HG02840 (cell line): ENCODE data around the gene EFNA2.
"Not testable (repeated sequence)": the region's sequence is repeated elsewhere in the genome, so short reads cannot be mapped to it uniquely, and the experiment has no call there.

ENCODE experiments used
- ATAC-seq: cut with Tn5 transposase; IDR thresholded peaks from one replicate; pipeline ENCODE4 v1.9.1; 2021; ENCODE audit warnings: mild to moderate bottlenecking, moderate library complexity, moderate number of reproducible peaks; ENCODE audit not compliant: unreplicated experiment, low FRiP score

The EFNA2 gene

GRCh38 chr19:1293782-1294604, 8.3 kb downstream of the EFNA2 start:
- ATAC-seq, result no peak

DNA sequence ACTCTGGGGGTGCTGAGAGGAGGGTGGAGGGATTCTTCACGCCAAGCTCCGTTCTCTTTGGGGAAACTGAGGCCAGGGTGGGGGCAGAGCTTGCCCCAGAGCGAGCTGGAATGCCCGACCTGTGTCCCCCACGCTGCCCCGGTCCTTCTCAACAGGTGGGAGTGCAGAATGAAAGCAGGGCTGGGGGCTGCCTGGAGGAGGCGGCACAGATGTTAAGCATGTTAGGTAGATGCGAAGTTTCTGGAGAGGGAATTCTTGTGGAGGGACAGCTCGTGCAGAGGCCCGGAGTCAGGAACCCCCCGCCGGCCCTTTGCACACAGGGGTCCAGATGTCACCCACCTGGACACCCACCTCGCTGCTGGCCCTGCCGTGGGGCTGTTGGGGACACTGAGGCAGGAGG, 9.0 kb downstream of the EFNA2 start:
- ATAC-seq, result no peak

DNA sequence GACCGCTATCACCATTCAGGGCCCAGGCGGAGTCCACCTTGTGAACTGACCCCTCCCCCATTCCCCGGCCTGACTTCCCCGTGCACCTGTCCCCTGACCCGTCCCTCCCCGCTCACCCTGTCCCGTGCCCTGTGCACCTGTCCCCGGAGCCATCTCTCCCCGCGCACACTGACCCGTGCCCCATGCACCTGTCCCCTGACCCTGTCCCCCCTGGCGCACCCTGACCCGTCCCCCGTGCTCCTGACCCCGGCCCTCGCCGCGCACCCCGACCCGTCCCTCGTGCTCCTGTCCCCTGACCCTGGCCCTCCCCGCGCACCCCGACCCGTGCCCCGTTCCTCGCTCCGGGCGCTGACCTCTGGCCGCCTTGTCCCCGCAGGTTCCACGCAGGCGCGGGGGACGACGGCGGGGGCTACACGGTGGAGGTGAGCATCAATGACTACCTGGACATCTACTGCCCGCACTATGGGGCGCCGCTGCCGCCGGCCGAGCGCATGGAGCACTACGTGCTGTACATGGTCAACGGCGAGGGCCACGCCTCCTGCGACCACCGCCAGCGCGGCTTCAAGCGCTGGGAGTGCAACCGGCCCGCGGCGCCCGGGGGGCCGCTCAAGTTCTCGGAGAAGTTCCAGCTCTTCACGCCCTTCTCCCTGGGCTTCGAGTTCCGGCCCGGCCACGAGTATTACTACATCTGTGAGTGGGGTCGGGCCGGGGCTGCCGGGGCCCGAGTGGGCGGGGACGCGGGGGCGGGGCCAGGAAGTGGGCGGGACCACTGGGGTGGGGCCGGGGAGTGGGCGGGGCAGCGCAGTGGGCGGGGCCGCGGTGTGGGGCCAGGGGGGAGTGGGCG, 9.7 kb downstream of the EFNA2 start:
- ATAC-seq, result no peak

GRCh38 chr19:1296078-1296477, 10.4 kb downstream of the EFNA2 start:
- ATAC-seq, result no peak

GRCh38 chr19:1296575-1297271, 11.1 kb downstream of the EFNA2 start:
- ATAC-seq, result no peak

DNA sequence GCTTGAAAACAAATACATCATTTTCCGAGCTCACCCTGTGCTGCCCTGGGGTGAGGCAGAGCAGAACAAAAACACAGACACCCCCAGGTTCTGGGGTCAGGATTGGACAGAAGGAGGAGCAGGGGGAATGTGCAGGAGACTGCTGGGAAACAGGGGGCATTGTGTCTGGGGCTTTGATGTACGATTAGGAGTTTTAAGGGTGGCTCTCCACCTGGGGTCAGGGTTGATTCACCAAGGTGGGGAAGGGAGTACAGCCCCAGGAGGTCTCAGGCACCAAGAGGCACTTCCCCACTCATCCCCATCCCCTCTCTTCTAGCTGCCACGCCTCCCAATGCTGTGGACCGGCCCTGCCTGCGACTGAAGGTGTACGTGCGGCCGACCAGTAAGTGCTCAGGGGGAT, 12.6 kb downstream of the EFNA2 start:
- no peak for ATAC-seq

- ATAC-seq, result no peak
Observed at GRCh38 chr19:1299801-1300200, 14.1 kb downstream of the EFNA2 start.

GRCh38 chr19:1300744-1301490, 15.2 kb downstream of the EFNA2 start:
- no peak for ATAC-seq

- no peak for ATAC-seq
Observed at GRCh38 chr19:1302533-1303239, 17.0 kb downstream of the EFNA2 start.

DNA sequence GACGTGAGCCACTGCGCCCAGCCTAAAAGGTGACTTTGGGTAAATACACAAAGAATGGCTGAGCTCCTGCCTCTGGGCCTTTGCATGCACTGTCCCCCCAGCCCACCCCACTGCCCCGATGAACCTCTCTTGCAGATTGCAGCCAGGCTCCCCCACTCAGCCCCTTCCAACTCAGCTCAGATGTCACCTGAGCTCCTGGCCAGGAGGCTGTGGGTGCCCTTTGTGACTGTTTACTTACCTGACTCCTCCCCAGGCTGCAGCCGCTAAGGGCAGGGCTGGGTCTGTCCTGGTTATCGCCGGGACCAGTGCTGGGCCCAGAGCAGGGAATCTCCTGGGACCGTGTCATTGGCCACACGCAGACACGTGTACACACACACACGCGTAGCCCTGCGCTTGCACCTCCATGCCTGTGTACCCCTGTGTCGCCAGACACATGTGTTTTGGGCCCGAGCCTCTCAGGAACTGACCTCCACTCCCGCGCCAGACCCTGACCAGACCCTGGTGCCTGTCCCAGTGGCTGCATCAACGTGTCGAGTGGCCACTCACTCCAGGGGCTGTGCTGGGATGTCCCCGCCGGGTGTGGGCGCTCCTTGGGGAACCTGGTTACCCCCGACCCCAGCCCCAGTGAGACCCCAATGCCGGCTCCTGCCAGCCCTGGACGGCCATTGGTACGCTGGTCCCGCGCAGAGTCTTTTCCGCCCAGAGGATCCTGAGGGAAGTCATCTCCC, 18.7 kb downstream of the EFNA2 start:
- ATAC-seq, result no peak

GRCh38 chr19:1305354-1305753, 19.7 kb downstream of the EFNA2 start:
- not testable (repeated sequence) for ATAC-seq

DNA sequence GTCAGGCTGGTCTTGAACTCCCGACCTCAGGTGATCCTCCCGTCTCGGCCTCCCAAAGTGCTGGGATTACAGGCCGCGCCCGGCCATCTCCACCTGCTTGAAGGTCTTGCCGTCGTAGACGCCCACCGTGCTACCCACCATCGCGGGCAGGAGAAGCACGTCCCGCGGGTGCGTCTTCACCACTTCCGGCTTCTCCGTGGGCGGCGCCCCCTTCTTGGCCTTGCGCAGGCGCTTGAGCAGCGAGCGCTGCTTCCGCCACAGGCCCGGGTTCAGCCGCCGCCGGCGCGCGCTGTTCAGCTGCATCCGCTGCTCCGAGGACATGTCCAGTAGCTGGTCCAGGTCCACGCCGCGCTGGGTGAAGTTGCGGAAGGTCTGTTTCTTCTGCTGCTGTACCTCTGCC, 21.6 kb downstream of the EFNA2 start:
- no peak for ATAC-seq

DNA sequence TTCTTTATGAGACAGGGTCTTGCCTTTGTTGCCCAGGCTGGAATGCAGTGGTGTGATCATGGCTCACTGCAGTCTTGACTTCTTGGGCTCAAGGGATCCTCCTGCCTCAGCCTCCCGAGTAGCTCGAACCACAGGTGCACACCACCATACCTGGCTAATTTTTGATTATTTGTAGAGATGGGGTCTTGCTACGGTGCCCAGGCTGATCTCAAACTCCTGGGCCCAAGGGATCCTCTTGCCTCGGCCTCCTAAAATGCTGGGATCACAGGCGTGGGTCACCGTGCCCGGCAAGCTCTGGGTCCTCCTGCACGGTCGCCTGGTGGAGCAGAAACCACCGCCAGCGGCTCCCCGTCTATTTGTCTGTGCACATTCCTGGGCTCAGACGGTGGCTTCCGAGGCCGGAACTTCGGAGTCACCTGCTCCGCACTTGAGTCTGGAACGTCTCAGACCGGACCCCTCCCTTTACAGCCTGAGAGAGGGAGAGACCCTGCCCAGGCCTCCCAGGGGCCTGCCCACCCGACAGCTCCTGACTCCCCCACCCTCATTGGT, 22.2 kb downstream of the EFNA2 start:
- no peak for ATAC-seq

- no peak for ATAC-seq
Observed at GRCh38 chr19:1308718-1309117, 23.0 kb downstream of the EFNA2 start.

GRCh38 chr19:1309977-1310852, 24.5 kb downstream of the EFNA2 start:
- ATAC-seq, result no peak

DNA sequence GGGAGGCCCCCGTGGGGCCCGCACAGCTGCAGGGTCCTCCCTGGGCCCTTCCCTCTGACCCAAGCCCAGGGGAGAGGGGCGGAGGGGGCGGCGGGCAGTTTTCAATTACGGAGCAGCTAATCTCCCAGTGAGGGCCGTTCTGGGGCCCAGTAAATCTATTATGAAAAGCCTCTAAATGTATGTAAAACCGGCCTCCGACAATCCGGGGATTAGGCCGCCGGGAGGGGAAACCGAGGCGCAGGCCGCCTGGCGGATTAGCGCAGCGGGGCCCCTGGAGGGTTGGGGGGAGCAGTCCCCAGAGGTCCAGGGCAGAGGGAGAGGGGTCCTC, 25.1 kb downstream of the EFNA2 start:
- no peak for ATAC-seq

DNA sequence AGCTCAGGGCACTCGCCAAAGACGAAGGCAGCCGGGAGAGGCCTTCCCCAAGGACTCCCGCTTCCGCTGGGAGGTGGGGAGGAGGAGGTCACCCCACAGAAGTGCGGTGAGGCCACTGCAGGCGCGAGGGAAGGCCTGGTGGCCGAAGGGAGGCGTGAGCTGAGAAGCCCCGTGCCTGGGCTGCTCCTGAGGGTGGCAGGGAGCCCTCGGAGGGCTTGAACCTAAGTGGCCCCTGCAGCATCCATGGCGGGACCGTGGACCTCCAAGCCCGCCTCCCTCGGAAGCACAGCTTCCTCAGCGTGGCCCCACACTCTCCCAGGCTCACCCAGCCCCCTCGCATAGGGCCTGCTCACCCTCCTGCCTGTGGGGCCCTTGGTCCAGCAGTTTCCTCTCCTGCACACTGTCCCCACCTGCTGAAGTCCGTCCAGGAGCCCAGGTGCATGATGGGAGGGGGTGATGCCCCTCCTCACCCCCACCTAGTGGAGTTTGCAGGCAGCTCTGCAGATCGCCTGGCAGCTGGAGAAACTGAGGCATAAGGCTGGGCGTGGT, 25.9 kb downstream of the EFNA2 start:
- no peak for ATAC-seq
